Mesendoderm (in vitro differentiated cells): ENCODE measurements around the gene LMTK2.

ENCODE experiments used
- DNase-seq: peaks from one replicate; pipeline ENCODE4 v3.0.0; 2013
- H2AK5ac ChIP-seq: 2 replicates; pipeline ENCODE4 v1.6.1; 2013; ENCODE audit warnings: low read length, inconsistent platforms
- H2BK120ac ChIP-seq: 2 replicates; pipeline ENCODE4 v1.6.1; 2013; ENCODE audit warnings: low read depth, mild to moderate bottlenecking, low read length, moderate library complexity, mixed read lengths
- H2BK15ac ChIP-seq: replicated peaks from 2 replicates; pipeline ENCODE4 v1.6.1; 2013; ENCODE audit warnings: low read depth, mild to moderate bottlenecking, moderate library complexity
- H2BK5ac ChIP-seq: 2 replicates; pipeline ENCODE4 v1.6.1; 2013; ENCODE audit warnings: low read length, inconsistent platforms
- H3K18ac ChIP-seq: 2 replicates; pipeline ENCODE4 v1.6.1; 2013; ENCODE audit warnings: mild to moderate bottlenecking, low read length, mixed read lengths
- H3K23ac ChIP-seq: one replicate; pipeline ENCODE4 v1.6.1; 2013; ENCODE audit warnings: low read length
- H3K27ac ChIP-seq: 2 replicates; pipeline ENCODE4 v1.5.1; 2013; ENCODE audit warnings: low read depth, mild to moderate bottlenecking, inconsistent platforms, low read length, moderate library complexity
- H3K27me3 ChIP-seq: 2 replicates; pipeline ENCODE4 v1.6.1; 2013; ENCODE audit warnings: low read length, control low read depth, mild to moderate bottlenecking, inconsistent platforms; ENCODE audit not compliant: insufficient read depth, poor library complexity
- H3K36me3 ChIP-seq: 2 replicates; pipeline ENCODE4 v1.6.1; 2013; ENCODE audit warnings: low read length, inconsistent platforms; ENCODE audit not compliant: control insufficient read depth, insufficient read depth
- H3K4ac ChIP-seq: one replicate; pipeline ENCODE4 v1.6.1; 2013; ENCODE audit warnings: low read depth, mild to moderate bottlenecking, low read length, moderate library complexity
- H3K4me1 ChIP-seq: 2 replicates; pipeline ENCODE4 v1.6.1; 2013; ENCODE audit warnings: low read depth, low read length, inconsistent platforms; ENCODE audit not compliant: control insufficient read depth
- H3K4me2 ChIP-seq: 2 replicates; pipeline ENCODE4 v1.6.1; 2013; ENCODE audit warnings: low read length
- H3K4me3 ChIP-seq: 2 replicates; pipeline ENCODE4 v1.5.1; 2013; ENCODE audit warnings: mild to moderate bottlenecking, low read length
- H3K56ac ChIP-seq: one replicate; pipeline ENCODE4 v1.6.1; 2013; ENCODE audit warnings: low read length
- H3K79me1 ChIP-seq: 2 replicates; pipeline ENCODE4 v1.6.1; 2013; ENCODE audit warnings: low read length, inconsistent platforms
- H3K79me2 ChIP-seq: 2 replicates; pipeline ENCODE4 v1.6.1; 2013; ENCODE audit warnings: mild to moderate bottlenecking, low read length; ENCODE audit not compliant: control insufficient read depth, insufficient read depth
- H3K9ac ChIP-seq: 2 replicates; pipeline ENCODE4 v1.6.1; 2013; ENCODE audit warnings: low read length, inconsistent platforms
- H4K5ac ChIP-seq: one replicate; pipeline ENCODE4 v1.6.1; 2013; ENCODE audit warnings: low read length
- H4K8ac ChIP-seq: one replicate; pipeline ENCODE4 v1.6.1; 2013; ENCODE audit warnings: low read depth, mild to moderate bottlenecking, control low read depth, low read length, moderate library complexity
- WGBS: extraction: QIAGEN DNeasy Blood & Tissue Kit; methylation state at CpG from one replicate; pipeline ENCODE4 v1.1.7; 2013; ENCODE audit warnings: low lambda C conversion rate, missing lambda C conversion rate; ENCODE audit not compliant: insufficient coverage; ENCODE audit errors: extremely low coverage; 5-methylcytosine and 5-hydroxymethylcytosine counted together

LMTK2 gene

DNA sequence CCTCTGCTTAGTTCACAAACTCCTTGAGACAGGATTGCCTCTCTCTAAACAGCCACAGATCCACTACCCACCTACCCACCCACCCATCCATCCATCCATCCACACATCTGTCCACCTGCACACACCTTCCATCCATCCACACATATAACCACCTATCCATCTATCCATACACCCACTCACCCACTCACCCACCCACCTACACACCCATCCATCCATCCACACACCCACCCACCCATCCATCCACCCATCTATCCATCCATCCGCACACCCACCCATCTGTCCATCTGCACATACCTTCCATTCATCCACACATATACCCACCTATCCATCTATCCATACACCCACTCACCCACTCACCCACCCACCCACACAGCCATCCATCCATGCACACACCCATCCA, 135.7 kb downstream of the LMTK2 start:
- Histone ChIP-seq H2BK5ac (no peak overlapping the region), H3K4me1 (no peaks in the 10 kb centered on the region), H4K8ac (no peak overlapping the region), H2BK15ac (no peak overlapping the region), H2BK120ac (no peak overlapping the region), H3K4ac (no peak overlapping the region), H3K56ac (no peak overlapping the region), H3K4me3 (no peak overlapping the region), H3K27me3 (no peaks in the 10 kb centered on the region), H3K23ac (no peak overlapping the region), H3K18ac (no peak overlapping the region), H3K79me1 (no peaks in the 10 kb centered on the region), H3K4me2 (no peak overlapping the region), H3K27ac (no peak overlapping the region), H3K9ac (no peak overlapping the region), H2AK5ac (no peak overlapping the region), H3K79me2 (no peaks in the 10 kb centered on the region), H4K5ac (no peak overlapping the region), H3K36me3 (no peaks in the 10 kb centered on the region)
- DNase-seq: no peak
- WGBS: no CpG with 5 or more reads among the region's 1 CpG

DNA sequence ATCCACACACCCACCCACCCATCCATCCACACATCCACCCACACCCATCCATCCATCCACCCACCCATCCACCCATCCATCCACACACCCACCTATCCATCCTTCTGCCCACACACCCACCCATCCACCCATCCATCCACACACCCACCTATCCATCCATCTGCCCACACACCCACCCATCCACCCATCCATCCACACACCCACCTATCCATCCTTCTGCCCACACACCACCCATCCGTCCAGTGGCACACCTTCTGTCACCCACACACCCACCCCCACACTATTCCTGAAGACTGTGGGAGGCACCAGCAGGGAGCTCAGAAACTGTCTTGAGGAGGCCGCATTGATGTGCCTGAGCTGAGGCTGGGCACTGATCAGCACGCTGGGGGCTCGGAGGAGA, 136.3 kb downstream of the LMTK2 start:
- no peak for DNase-seq
- H3K4me2 ChIP-seq: no peak overlapping the region
- H3K79me2 ChIP-seq: no peaks in the 10 kb centered on the region
- H2BK120ac ChIP-seq: no peak overlapping the region
- H2BK15ac ChIP-seq: no peak overlapping the region
- H2BK5ac ChIP-seq: no peak overlapping the region
- no peak overlapping the region for H4K5ac ChIP-seq
- H3K4me1 ChIP-seq: no peaks in the 10 kb centered on the region
- H3K4me3 ChIP-seq: no peak overlapping the region
- no peaks in the 10 kb centered on the region for H3K79me1 ChIP-seq
- no peak overlapping the region for H3K23ac ChIP-seq
- H3K18ac ChIP-seq: no peak overlapping the region
- no peak overlapping the region for H3K27ac ChIP-seq
- no peaks in the 10 kb centered on the region for H3K27me3 ChIP-seq
- WGBS: no CpG with 5 or more reads among the region's 4 CpGs
- no peaks in the 10 kb centered on the region for H3K36me3 ChIP-seq
- no peak overlapping the region for H2AK5ac ChIP-seq
- H3K56ac ChIP-seq: no peak overlapping the region
- H3K9ac ChIP-seq: no peak overlapping the region
- no peak overlapping the region for H3K4ac ChIP-seq
- no peak overlapping the region for H4K8ac ChIP-seq

DNA sequence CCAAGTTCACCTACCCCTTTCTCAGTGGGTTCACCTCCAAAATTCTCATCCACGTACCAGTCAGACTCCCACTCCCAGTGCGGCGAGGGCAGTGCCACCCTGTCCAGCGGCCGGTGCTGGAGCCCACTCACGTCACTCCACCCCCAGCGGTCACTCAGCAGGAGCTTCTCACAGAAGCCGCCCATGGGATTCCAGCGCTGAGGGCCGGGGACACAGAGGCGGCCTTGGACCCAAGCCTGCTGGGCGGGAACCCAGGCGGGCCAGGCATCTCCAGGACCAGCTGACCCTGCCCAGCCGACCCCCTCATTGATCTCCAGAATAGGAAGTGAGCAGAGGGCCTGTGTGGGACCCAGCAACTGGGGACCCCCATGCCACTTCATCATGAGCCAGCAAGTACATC, 138.2 kb downstream of the LMTK2 start:
- DNase-seq: no peak

DNA sequence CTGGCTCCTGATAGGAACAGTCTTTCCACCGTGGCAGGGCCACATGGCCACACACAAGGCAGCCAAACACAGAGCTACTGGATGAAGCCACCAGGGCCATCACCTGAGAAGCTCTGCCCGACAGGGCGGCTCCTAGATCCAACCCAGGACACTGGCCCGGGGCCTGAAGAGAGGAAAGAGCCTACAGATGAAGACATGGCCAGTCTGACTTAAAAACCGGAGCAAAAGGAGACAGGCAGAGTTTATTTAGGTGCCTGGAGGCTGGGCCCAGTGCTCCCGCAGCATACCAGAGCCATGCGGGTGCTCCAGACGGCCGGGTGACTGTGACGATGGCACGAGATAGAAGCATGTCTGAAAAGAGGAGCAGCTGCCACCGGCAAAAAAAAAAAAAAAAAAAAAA, 141.5 kb downstream of the LMTK2 start:
- Histone ChIP-seq H3K36me3 (no peaks in the 10 kb centered on the region), H3K4me2 (no peak overlapping the region), H2AK5ac (no peak overlapping the region), H3K79me1 (peaks cover under 1% of the 10 kb centered on the region), H3K4me3 (no peak overlapping the region), H2BK5ac (no peak overlapping the region), H3K56ac (no peak overlapping the region), H3K27me3 (no peaks in the 10 kb centered on the region), H3K9ac (no peak overlapping the region), H3K27ac (no peak overlapping the region), H3K23ac (no peak overlapping the region), H2BK120ac (no peak overlapping the region), H3K18ac (no peak overlapping the region), H2BK15ac (no peak overlapping the region), H4K8ac (no peak overlapping the region), H3K4me1 (peaks cover 2% of the 10 kb centered on the region), H3K4ac (no peak overlapping the region), H4K5ac (no peak overlapping the region), H3K79me2 (no peaks in the 10 kb centered on the region)
- WGBS: no CpG with 5 or more reads among the region's 12 CpGs
- no peak for DNase-seq

More for the DNA sequence above, 138.2 kb downstream of the LMTK2 start:
- H3K23ac ChIP-seq: no peak overlapping the region
- H3K4me2 ChIP-seq: no peak overlapping the region
- H3K79me1 ChIP-seq: no peaks in the 10 kb centered on the region
- H3K27ac ChIP-seq: no peak overlapping the region
- no peak overlapping the region for H3K56ac ChIP-seq
- no CpG with 5 or more reads among the region's 14 CpGs for WGBS
- no peaks in the 10 kb centered on the region for H3K36me3 ChIP-seq
- no peaks in the 10 kb centered on the region for H3K4me1 ChIP-seq
- H3K18ac ChIP-seq: no peak overlapping the region
- no peak overlapping the region for H2BK15ac ChIP-seq
- no peak overlapping the region for H3K4me3 ChIP-seq
- no peak overlapping the region for H2BK5ac ChIP-seq
- H2AK5ac ChIP-seq: no peak overlapping the region
- no peak overlapping the region for H2BK120ac ChIP-seq
- H3K4ac ChIP-seq: no peak overlapping the region
- no peaks in the 10 kb centered on the region for H3K79me2 ChIP-seq
- no peaks in the 10 kb centered on the region for H3K27me3 ChIP-seq
- H4K8ac ChIP-seq: no peak overlapping the region
- no peak overlapping the region for H3K9ac ChIP-seq
- H4K5ac ChIP-seq: no peak overlapping the region

DNA sequence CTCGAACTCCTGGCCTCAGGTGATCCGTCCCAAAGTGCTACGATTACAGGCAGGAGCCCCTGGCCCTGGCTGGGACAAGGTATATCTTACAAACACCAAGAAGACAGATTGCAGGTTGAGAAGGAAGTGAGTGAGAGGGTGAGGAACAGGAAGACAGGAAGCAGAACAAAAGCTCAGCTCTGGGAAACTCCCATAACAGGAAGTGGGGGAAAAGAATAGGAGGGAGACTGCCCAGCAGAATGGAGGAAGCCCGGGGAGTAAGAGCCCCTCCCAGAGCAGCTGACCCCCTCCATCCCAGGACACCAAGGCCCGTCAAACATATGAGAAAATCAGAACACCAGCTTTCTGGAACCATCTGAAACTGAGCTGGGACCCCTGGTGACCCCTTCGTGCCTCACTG, 142.4 kb downstream of the LMTK2 start:
- Histone ChIP-seq H2BK5ac (no peak overlapping the region), H3K4me3 (no peak overlapping the region)
- no CpG with 5 or more reads among the region's 6 CpGs for whole genome bisulfite sequencing

DNA sequence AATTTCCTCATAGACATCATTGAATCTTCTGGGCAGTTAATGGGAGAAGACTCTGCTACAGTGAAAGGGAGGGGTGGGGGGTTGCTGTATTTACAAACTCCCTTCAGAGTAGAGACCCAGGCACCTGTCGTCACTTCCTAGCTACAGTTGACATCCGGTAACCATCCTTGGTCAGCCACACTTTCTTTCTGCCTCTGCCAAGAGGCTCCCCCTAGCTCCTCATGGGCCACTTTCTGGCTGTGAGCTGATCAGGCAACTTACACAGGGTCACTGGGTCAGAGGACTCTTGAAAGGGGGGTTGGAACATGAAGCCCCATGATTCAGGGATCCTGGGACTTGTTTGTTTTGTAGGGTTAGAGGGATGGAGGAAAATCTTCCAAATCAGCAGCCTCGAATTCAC, 144.1 kb downstream of the LMTK2 start:
- H3K27ac ChIP-seq: no peak overlapping the region
- H2BK120ac ChIP-seq: no peak overlapping the region
- H3K56ac ChIP-seq: no peak overlapping the region
- no peaks in the 10 kb centered on the region for H3K36me3 ChIP-seq
- peaks cover 2% of the 10 kb centered on the region for H3K4me1 ChIP-seq
- H3K79me1 ChIP-seq: peaks cover 2% of the 10 kb centered on the region
- H3K9ac ChIP-seq: no peak overlapping the region
- H3K18ac ChIP-seq: no peak overlapping the region
- H3K79me2 ChIP-seq: no peaks in the 10 kb centered on the region
- DNase-seq: peak; percentile 36
- no peak overlapping the region for H4K5ac ChIP-seq
- no peak overlapping the region for H3K4ac ChIP-seq
- no peaks in the 10 kb centered on the region for H3K27me3 ChIP-seq
- H2BK5ac ChIP-seq: no peak overlapping the region
- H2AK5ac ChIP-seq: no peak overlapping the region
- no CpG with 5 or more reads among the region's 3 CpGs for WGBS
- H2BK15ac ChIP-seq: no peak overlapping the region
- no peak overlapping the region for H4K8ac ChIP-seq
- no peak overlapping the region for H3K23ac ChIP-seq
- H3K4me2 ChIP-seq: no peak overlapping the region
- H3K4me3 ChIP-seq: no peak overlapping the region

More for the DNA sequence above, 142.4 kb downstream of the LMTK2 start:
- Histone ChIP-seq H3K36me3 (no peaks in the 10 kb centered on the region), H3K9ac (no peak overlapping the region), H2AK5ac (no peak overlapping the region), H4K8ac (no peak overlapping the region), H3K27ac (no peak overlapping the region), H3K23ac (no peak overlapping the region), H3K56ac (no peak overlapping the region), H3K79me1 (peaks cover 2% of the 10 kb centered on the region), H3K4ac (no peak overlapping the region), H3K18ac (no peak overlapping the region), H3K79me2 (no peaks in the 10 kb centered on the region), H3K4me2 (no peak overlapping the region), H2BK120ac (no peak overlapping the region), H4K5ac (no peak overlapping the region), H3K4me1 (peaks cover 2% of the 10 kb centered on the region), H3K27me3 (no peaks in the 10 kb centered on the region), H2BK15ac (no peak overlapping the region)
- DNase-seq: no peak
